Panc1 (cell line): ENCODE data around the gene JDP2. TPM values are rescaled to one million over a fixed set of nuclear protein-coding genes. Genes with fewer than 3 reads are reported as not detected.

ENCODE experiments used
- ATAC-seq: fragments of 200-7000 bp; cut with Tn5 transposase; 2 replicates; pipeline ENCODE4 v1.9.1; 2020; ENCODE audit warnings: mild to moderate bottlenecking, moderate library complexity
- BruUV-seq: library from RNA; stranded (reverse); fragments of 400-500 nt; replicated peaks from 2 replicates; lab custom pipeline; 2021; lab: Mats Ljungman, UMichigan
- CTCF ChIA-PET: fragments of 300-600 bp; sonication (Branson Sonifier 250); formaldehyde crosslinking; loops from one replicate; lab custom pipeline; 2022; ENCODE audit warnings: antibody characterized with exemption; lab: Charles Lee
- POLR2A ChIA-PET: fragments of 300-600 bp; sonication (Branson Sonifier 250); formaldehyde crosslinking; loops from one replicate; lab custom pipeline; 2022; ENCODE audit warnings: antibody characterized with exemption; lab: Charles Lee
- DNase-seq: peaks from one replicate; pipeline ENCODE4 v3.0.0-alpha.2; 2010; ENCODE audit warnings: low read depth, low spot score
- H3K27ac ChIP-seq: 2 replicates; pipeline ENCODE4 v1.5.1; 2011; ENCODE audit warnings: mild to moderate bottlenecking, low read length, inconsistent platforms
- H3K27me3 ChIP-seq: fragments of 200-500 bp; sonication (Bioruptor generic); 2 replicates; pipeline ENCODE4 v1.6.0; 2014; ENCODE audit warnings: low read length, inconsistent platforms; ENCODE audit not compliant: control insufficient read depth, insufficient read depth
- H3K36me3 ChIP-seq: fragments of 200-500 bp; sonication (Bioruptor generic); 2 replicates; pipeline ENCODE4 v1.5.1; 2014; ENCODE audit warnings: inconsistent platforms, mild to moderate bottlenecking, low read length, moderate library complexity; ENCODE audit not compliant: control insufficient read depth, insufficient read depth
- H3K4me1 ChIP-seq: 2 replicates; pipeline ENCODE4 v1.5.1; 2011; ENCODE audit warnings: inconsistent platforms, mild to moderate bottlenecking, low read length, moderate library complexity; ENCODE audit not compliant: control insufficient read depth, insufficient read depth
- H3K4me3 ChIP-seq, 2 experiments: 2 replicates each; pipeline ENCODE4 v1.5.1; 2011 to 2012; ENCODE audit warnings: low read depth in 2 of 2, low read length in 2 of 2, mild to moderate bottlenecking in 2 of 2, inconsistent platforms in 1 of 2, moderate library complexity in 1 of 2
- H3K9me3 ChIP-seq: fragments of 200-500 bp; sonication (Bioruptor generic); 2 replicates; pipeline ENCODE4 v1.5.1; 2014; ENCODE audit warnings: low read depth, mild to moderate bottlenecking, inconsistent platforms, low read length, moderate library complexity; ENCODE audit not compliant: control insufficient read depth, insufficient read depth
- CTCF ChIP-seq: fragments of 450-650 bp; IDR thresholded peaks from 2 replicates; pipeline ENCODE4 v1.5.1; 2017; ENCODE audit warnings: mild to moderate bottlenecking
- POLR2AphosphoS5 ChIP-seq: IDR thresholded peaks from 2 replicates; pipeline ENCODE4 v1.6.1; 2012; ENCODE audit warnings: mild to moderate bottlenecking, low read depth, low read length, moderate library complexity
- REST ChIP-seq, 2 experiments: IDR thresholded peaks; 2 replicates each; pipeline ENCODE4 v1.6.1; 2011 to 2012; ENCODE audit warnings: low read depth in 2 of 2, control low read depth in 1 of 2, low read length in 1 of 2, mild to moderate bottlenecking in 1 of 2, moderate library complexity in 1 of 2; ENCODE audit not compliant: insufficient read depth in 1 of 2
- SIN3A ChIP-seq: IDR thresholded peaks from 2 replicates; pipeline ENCODE4 v1.6.1; 2012; ENCODE audit warnings: low read depth, mild to moderate bottlenecking, low read length, moderate library complexity, borderline replicate concordance; ENCODE audit not compliant: insufficient read depth
- TCF7L2 ChIP-seq: IDR thresholded peaks from 2 replicates; pipeline ENCODE4 v1.6.1; 2011; ENCODE audit warnings: mild to moderate bottlenecking, low read depth, low read length, inconsistent platforms
- in situ Hi-C: cut with HindIII; loops from 2 replicates; pipeline ENCODE4 v1.10.0; 2016; ENCODE audit warnings: low sequenced_read_pairs, low pct_unique_long_range_greater_than_20kb
- intact Hi-C: fragments of 100-400 bp; cut with micrococcal nuclease; formaldehyde crosslinking; loops from one replicate; pipeline ENCODE4 v1.10.0; 2022; ENCODE audit not compliant: unreplicated experiment
- total RNA-seq: library from RNA; stranded (reverse); gene quantifications from one replicate; pipeline ENCODE4 v1.2.1, GENCODE V29; 2021; ENCODE audit not compliant: unreplicated experiment

JDP2 gene
- total RNA-seq, 1 experiment from 2014 or later: 17.5 TPM

DNA sequence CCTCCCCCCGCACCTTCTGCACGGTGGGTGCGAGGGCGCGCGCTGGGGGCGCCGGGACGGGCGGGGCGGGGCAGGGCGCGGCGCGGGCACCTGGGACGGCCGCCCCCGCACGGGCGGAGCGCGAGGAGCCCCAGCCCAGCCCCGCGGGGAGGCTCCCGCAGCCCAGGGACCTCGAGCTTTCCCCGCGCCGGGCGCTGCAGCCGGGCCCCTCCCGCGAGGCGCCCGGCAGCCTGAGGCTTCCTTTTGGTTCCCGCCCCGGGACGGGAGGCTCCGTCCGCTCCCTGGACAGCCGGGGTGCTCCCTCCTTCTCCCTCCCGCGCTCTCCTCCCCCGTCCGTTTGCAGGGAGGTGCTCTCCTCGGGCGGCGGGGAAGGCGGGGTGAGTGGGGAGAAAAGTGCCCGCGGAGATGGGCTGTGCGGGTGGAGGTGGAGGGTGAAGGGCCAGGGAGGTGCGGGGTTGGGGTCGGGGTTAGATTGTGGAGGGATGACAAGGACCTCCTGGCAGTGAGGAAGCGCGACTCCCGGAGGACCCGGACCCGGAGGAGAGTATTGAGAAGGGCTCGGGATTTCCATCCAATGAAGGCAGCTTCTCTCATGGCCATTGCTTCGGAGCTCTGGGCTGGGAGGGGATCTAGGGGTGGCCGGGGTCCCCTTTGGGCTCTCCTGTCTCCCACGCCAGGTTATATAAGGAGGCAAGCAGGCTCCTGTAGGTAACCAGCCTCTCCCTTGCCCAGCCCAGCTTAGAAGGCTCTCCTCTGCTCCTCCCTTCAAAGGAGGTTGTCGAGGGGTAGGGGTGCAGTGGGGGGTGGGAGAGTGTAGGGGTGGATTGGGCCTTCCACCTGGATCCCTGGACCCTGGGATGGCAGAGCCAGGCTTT is 645 bp downstream of the JDP2 start:
- Histone ChIP-seq H3K9me3 (no peaks in the 10 kb centered on the region), H3K27me3 (no peaks in the 10 kb centered on the region), H3K27ac (peak overlapping the region; percentile 54), H3K4me3 (peak overlapping the region; percentile 47 to 57), H3K4me1 (peaks cover 21% of the 10 kb centered on the region), H3K36me3 (no peaks in the 10 kb centered on the region)
- ChIA-PET POLR2A (interaction anchor here (0.6 kb wide), 1 partner anchor 34 kb away, joined by 3 read pairs; no protein-coding TSS in a partner anchor), CTCF (interaction anchor here (0.6 kb wide), 1 partner anchor 246 kb away, joined by 3 read pairs; no protein-coding TSS in a partner anchor)
- in situ Hi-C loops: no loop called here
- TF ChIP-seq POLR2AphosphoS5: no peak
- no peak for TF ChIP-seq REST (IDR thresholded peaks at IDR 0.05; ENCODE audit: insufficient read depth in 1 of 2, low read depth in 2 of 2, low read length in 1 of 2)
- TF ChIP-seq CTCF: no peak
- TF ChIP-seq SIN3A: no peak
- no peak for TF ChIP-seq TCF7L2
- no TSS peak for BruUV-seq
- ATAC-seq (peak; percentile 66), DNase-seq (no peak)
- intact Hi-C loops: loop anchor here (10.0 kb wide), 1 partner anchor 124 kb away; no protein-coding TSS in a partner anchor

- in situ Hi-C loops (no loop called here), intact Hi-C loops (loop anchor here (10.0 kb wide), 1 partner anchor 125 kb away; no protein-coding TSS in a partner anchor)
- Histone ChIP-seq H3K27me3 (no peaks in the 10 kb centered on the region), H3K4me1 (peaks cover 21% of the 10 kb centered on the region), H3K9me3 (no peaks in the 10 kb centered on the region), H3K4me3 (peak overlapping the region; percentile 47 to 57), H3K27ac (no peak overlapping the region; the same call in 1 of the 2 replicates), H3K36me3 (no peaks in the 10 kb centered on the region)
- CTCF ChIA-PET: no interaction called here
- no peak for DNase-seq
- no peak for TF ChIP-seq TCF7L2
- TF ChIP-seq SIN3A: no peak
- TF ChIP-seq POLR2AphosphoS5: no peak
- no peak for TF ChIP-seq CTCF
- TF ChIP-seq REST (IDR thresholded peaks at IDR 0.05; ENCODE audit: insufficient read depth in 1 of 2, low read depth in 2 of 2, low read length in 1 of 2): no peak
- no TSS peak for BruUV-seq
- no peak for ATAC-seq
- POLR2A ChIA-PET: no interaction called here
These were observed 1.7 kb downstream of the JDP2 start for GRCh38 chr14:75429562-75429961.
